ENCODE data around the gene FANCL.
"Not testable (repeated sequence)": the region's sequence is repeated elsewhere in the genome, so short reads cannot be mapped to it uniquely, and the experiment has no call there.

GRCh38 chr2:58171831-58172230, 69.3 kb downstream of the FANCL start:
- TF ChIP-seq, protein P1, sequence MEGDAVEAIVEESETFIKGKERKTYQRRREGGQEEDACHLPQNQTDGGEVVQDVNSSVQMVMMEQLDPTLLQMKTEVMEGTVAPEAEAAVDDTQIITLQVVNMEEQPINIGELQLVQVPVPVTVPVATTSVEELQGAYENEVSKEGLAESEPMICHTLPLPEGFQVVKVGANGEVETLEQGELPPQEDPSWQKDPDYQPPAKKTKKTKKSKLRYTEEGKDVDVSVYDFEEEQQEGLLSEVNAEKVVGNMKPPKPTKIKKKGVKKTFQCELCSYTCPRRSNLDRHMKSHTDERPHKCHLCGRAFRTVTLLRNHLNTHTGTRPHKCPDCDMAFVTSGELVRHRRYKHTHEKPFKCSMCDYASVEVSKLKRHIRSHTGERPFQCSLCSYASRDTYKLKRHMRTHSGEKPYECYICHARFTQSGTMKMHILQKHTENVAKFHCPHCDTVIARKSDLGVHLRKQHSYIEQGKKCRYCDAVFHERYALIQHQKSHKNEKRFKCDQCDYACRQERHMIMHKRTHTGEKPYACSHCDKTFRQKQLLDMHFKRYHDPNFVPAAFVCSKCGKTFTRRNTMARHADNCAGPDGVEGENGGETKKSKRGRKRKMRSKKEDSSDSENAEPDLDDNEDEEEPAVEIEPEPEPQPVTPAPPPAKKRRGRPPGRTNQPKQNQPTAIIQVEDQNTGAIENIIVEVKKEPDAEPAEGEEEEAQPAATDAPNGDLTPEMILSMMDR (IDR thresholded peaks at IDR 0.05), result not testable (repeated sequence)
- not testable (repeated sequence) for TF ChIP-seq POLR2AphosphoS5 (IDR thresholded peaks at IDR 0.05; ENCODE audit: low read depth, low read length)
